Transverse colon (tissue), 4 donors: ENCODE results near the gene ZNF213. TPM values are rescaled to one million over a fixed set of nuclear protein-coding genes. Genes with fewer than 3 reads are reported as not detected.

Source experiments
- DNase-seq: peaks from one replicate; pipeline ENCODE4 v3.0.0-alpha.2; 2019
- H3K27ac ChIP-seq, 4 donors: fragments of 200-600 bp; sonication (generic); 2 replicates each; pipeline ENCODE4 v1.5.1; 2016 to 2018; ENCODE audit warnings: inconsistent platforms in 4 of 4
- H3K27me3 ChIP-seq: fragments of 200-600 bp; sonication (generic); 2 replicates; pipeline ENCODE4 v1.5.1; 2017; ENCODE audit warnings: inconsistent platforms
- H3K36me3 ChIP-seq, 4 donors: fragments of 200-600 bp; sonication (generic); 2 replicates each; pipeline ENCODE4 v1.5.1; 2017 to 2019; ENCODE audit warnings: inconsistent platforms in 4 of 4
- H3K4me1 ChIP-seq, 4 donors: fragments of 200-600 bp; sonication (generic); 2 replicates each; pipeline ENCODE4 v1.5.1; 2017 to 2020; ENCODE audit warnings: inconsistent platforms in 4 of 4
- H3K4me3 ChIP-seq, 4 donors: fragments of 200-600 bp; sonication (generic); 1 replicate in 1 of 4; 2 replicates in 3 of 4; pipeline versions ENCODE4 v1.5.1 to v1.6.1; 2017 to 2019; ENCODE audit warnings: inconsistent platforms in 4 of 4
- H3K9me3 ChIP-seq, 2 donors: fragments of 200-600 bp; sonication (generic); 2 replicates each; pipeline ENCODE4 v1.5.1; 2017 to 2019; ENCODE audit warnings: inconsistent platforms in 2 of 2
- CTCF ChIP-seq, 5 experiments: fragments of 200-600 bp in 3 of 5; fragments of 450-650 bp in 2 of 5; sonication (generic) in 3 of 5; IDR thresholded peaks; 1 replicate in 2 of 5; 2 replicates in 3 of 5; pipeline ENCODE4 v1.5.1; 2016 to 2017; ENCODE audit warnings: antibody characterized with exemption in 5 of 5, inconsistent platforms in 3 of 5, mild to moderate bottlenecking in 2 of 5, moderate library complexity in 1 of 5
- EP300 ChIP-seq: sonication (generic); formaldehyde crosslinking; IDR thresholded peaks from one replicate; pipeline ENCODE4 v1.6.1; 2017; ENCODE audit warnings: antibody characterized with exemption, low read depth
- POLR2A ChIP-seq: fragments of 450-650 bp; IDR thresholded peaks from one replicate; pipeline ENCODE4 v1.6.1; 2016; ENCODE audit warnings: antibody characterized with exemption, mild to moderate bottlenecking, moderate library complexity
- POLR2AphosphoS5 ChIP-seq, 3 donors: sonication (generic); formaldehyde crosslinking; IDR thresholded peaks; one replicate each; pipeline ENCODE4 v1.6.1; 2016; ENCODE audit warnings: antibody characterized with exemption in 3 of 3
- WGBS, 2 donors: methylation state at CpG; one replicate each; pipeline ENCODE4 v1.1.5; 2018; ENCODE audit warnings: low coverage in 1 of 2; 5-methylcytosine and 5-hydroxymethylcytosine counted together
- in situ Hi-C, 4 donors: fragments of 200-750 bp; cut with MboI; loops; one replicate each; pipeline versions ENCODE4 v1.15.0 to v1.15.1; 2017; ENCODE audit warnings: low sequenced_read_pairs in 3 of 4, low pct_ligation_motif_present in 1 of 4, low pct_unique_long_range_greater_than_20kb in 1 of 4
- intact Hi-C: fragments of 100-400 bp; cut with DNase I; formaldehyde crosslinking; loops from one replicate; pipeline ENCODE4 v1.15.1; 2023; ENCODE audit warnings: low total_unique reads
- total RNA-seq, 4 donors: library from RNA; depleted of rRNA; stranded (reverse); fragments of >200 nt; gene quantifications; one replicate each; pipeline ENCODE4 v1.1.0, GENCODE V29; 2016

Gene ZNF213
- total RNA-seq, 4 donors from 2014 or later = 12.1 to 64.3 (median 16.1) TPM

- no peak for DNase-seq
- H3K4me3 ChIP-seq = no peak overlapping the region
- in situ Hi-C loops = no loop called here
These were observed 47.3 kb upstream of the ZNF213 start for GRCh38 chr16:3087243-3088235.

GRCh38 chr16:3088450-3088849 is 46.4 kb upstream of the ZNF213 start:
- Histone ChIP-seq H3K27me3 (peaks cover 11% of the 10 kb centered on the region), H3K4me1 (peaks cover 0 to 7% (median 0%) of the 10 kb centered on the region in 4 donors), H3K36me3 (no peaks in the 10 kb centered on the region), H3K27ac (no peak overlapping the region), H3K4me3 (no peak overlapping the region), H3K9me3 (no peaks in the 10 kb centered on the region)
- WGBS, 2 donors = 70 to 100% methylated on average over 2 to 7 of the region's 7 CpGs
- intact Hi-C loops (no loop called here), in situ Hi-C loops (no loop called here)
- no peak for DNase-seq
- TF ChIP-seq EP300 = no peak
- TF ChIP-seq POLR2A = no peak
- TF ChIP-seq CTCF (IDR thresholded peaks at IDR 0.05) = no peak
- TF ChIP-seq POLR2AphosphoS5 (IDR thresholded peaks at IDR 0.05) = no peak

More at GRCh38 chr16:3087243-3088235, 47.3 kb upstream of the ZNF213 start:
- TF ChIP-seq CTCF (IDR thresholded peaks at IDR 0.05) (peak in 1 of 5 experiments; percentile 37), POLR2A (no peak), POLR2AphosphoS5 (IDR thresholded peaks at IDR 0.05) (no peak)
- intact Hi-C loops = no loop called here
- peaks cover 8% of the 10 kb centered on the region for H3K27me3 ChIP-seq
- H3K4me1 ChIP-seq = peaks cover 0 to 7% (median 0%) of the 10 kb centered on the region in 4 donors
- H3K27ac ChIP-seq = peak overlapping the region; percentile 16 to 34 (median 22)
- H3K9me3 ChIP-seq = no peaks in the 10 kb centered on the region
- 66% methylated on average over 18 of the region's 18 CpGs; no CpG with 5 or more reads in 1 of the 2 donors for WGBS, 2 donors
- H3K36me3 ChIP-seq = no peaks in the 10 kb centered on the region

- no peak for TF ChIP-seq POLR2A
- TF ChIP-seq EP300 = no peak
- TF ChIP-seq CTCF (IDR thresholded peaks at IDR 0.05) = no peak
- TF ChIP-seq POLR2AphosphoS5 (IDR thresholded peaks at IDR 0.05) = no peak
- intact Hi-C loops = no loop called here
- Histone ChIP-seq H3K4me1 (peaks cover 0 to 7% (median 0%) of the 10 kb centered on the region in 4 donors), H3K27me3 (peaks cover 11% of the 10 kb centered on the region), H3K9me3 (no peaks in the 10 kb centered on the region), H3K36me3 (no peaks in the 10 kb centered on the region), H3K27ac (no peak overlapping the region), H3K4me3 (no peak overlapping the region)
- in situ Hi-C loops = no loop called here
- WGBS, 2 donors = 92 to 95% methylated on average over 15 to 70 of the region's 71 CpGs
- no peak for DNase-seq
These were observed 45.7 kb upstream of the ZNF213 start for GRCh38 chr16:3088925-3089716.
